GM12801 (cell line): ENCODE data around the gene EIF4E1B.

Source experiments
- CTCF ChIP-seq: IDR thresholded peaks from one replicate; pipeline ENCODE4 v1.5.1; 2011; ENCODE audit warnings: control low read depth; ENCODE audit not compliant: insufficient read length; ENCODE audit errors: extremely low read depth

Gene EIF4E1B

GRCh38 chr5:176664479-176664878, 34.0 kb downstream of the EIF4E1B start:
- no peak for TF ChIP-seq CTCF

DNA sequence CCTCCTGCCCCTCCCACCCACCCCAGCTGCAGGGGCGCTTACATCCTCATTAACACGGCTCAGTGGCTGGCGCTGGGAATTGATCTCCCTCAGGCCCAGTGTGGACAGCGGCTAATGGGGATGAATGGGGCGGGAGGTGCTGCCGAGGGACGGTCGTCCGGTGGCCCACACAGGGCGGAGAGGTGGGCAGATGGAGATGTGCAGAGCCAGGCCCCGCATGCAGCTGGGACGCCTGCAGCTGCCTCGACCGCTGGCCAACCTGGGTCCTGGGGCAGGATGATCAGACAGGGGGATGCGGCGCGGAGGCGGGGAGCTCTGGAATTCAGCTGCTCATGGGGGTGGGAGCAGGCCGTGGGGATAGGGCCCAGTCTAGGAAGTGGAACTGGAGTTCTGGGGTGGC, 34.4 kb downstream of the EIF4E1B start:
- no peak for TF ChIP-seq CTCF

GRCh38 chr5:176665517-176665916, 35.0 kb downstream of the EIF4E1B start:
- TF ChIP-seq CTCF, result no peak

DNA sequence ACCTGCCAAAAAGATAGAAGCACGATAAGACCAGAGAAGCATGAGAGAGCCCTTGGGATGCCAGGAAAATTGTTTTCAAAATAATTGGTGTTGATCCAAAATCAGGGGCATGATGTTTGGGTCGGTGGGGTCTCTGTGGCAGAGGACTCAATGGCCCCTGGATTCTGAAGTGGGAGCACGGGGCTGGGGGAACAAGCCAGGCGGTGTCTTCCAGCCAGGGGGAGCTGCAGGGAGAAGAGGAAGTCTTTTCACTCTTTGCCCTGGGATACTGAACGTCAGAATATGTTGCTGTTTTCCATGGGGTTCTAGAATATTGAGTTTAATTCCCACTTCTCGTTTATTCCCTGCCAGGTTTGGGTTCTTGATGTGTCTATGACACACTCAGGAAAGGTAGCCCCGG, 37.2 kb downstream of the EIF4E1B start:
- no peak for TF ChIP-seq CTCF

DNA sequence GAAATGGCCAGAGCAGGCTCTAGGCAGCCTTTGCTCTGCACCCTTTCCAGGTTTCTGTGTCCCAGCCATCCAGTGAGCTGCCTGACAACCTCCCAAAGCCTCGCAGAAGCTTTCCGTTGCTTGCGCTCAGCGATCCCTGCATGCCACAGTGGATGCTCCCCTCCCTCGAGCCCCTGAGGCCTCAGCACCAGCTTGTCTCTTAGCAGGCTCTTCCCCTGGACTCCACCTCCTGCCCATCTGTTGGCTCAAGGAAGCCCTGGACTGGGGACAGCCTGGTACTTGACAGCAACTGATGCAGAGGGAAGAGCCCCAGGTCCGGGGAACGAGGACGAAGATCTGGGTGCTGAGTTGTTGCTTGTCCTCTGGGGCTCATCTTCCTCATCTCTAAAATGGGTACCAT, 40.0 kb downstream of the EIF4E1B start:
- no peak for TF ChIP-seq CTCF

- no peak for TF ChIP-seq CTCF
Observed at GRCh38 chr5:176671399-176671798, 40.9 kb downstream of the EIF4E1B start.

GRCh38 chr5:176671890-176672747, 41.6 kb downstream of the EIF4E1B start:
- TF ChIP-seq CTCF, result no peak
